ENCODE results near the gene SLC25A24.

The SLC25A24 gene

DNA sequence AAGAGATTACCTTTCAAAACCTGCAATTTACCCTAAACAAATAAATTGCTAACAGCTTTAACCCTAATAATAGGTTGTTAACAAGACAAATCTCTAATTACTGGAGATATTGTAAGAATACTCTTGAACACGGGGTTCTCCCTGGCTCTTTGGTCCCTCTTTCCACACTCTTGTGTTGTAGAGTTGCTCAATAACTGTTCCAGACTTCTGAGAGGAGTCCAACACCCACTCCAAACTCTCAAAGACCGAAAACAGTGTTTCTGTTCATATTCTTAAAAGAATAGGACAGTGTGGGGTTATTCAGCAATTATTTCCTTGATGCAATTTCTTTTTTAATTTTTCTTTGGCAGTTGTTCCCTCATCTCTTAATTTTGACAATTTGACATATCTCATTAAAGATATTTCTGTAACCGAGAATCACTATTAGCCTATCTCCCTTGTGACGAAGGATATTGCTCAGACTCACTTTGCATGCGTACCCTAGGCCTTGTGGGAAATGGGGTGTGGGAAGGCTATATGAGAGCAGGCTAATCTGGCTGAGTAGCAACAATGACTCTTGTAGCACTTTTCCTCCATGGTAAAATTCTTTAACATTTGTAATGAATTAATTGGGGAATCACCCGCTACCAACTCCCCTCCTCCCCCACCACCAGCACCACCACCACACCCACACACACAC lies 90.7 kb downstream of the SLC25A24 start:
- in situ Hi-C loops (cut with MboI; ENCODE audit: low sequenced_read_pairs): no loop called here

GRCh38 chr1:108108119-108108518 lies 92.0 kb downstream of the SLC25A24 start:
- in situ Hi-C loops (cut with MboI; ENCODE audit: low sequenced_read_pairs): no loop called here

- in situ Hi-C loops (cut with MboI; ENCODE audit: low sequenced_read_pairs): no loop called here
These were observed 92.5 kb downstream of the SLC25A24 start for GRCh38 chr1:108107658-108108057.

- in situ Hi-C loops (cut with MboI; ENCODE audit: low sequenced_read_pairs): no loop called here
These were observed 93.4 kb downstream of the SLC25A24 start for GRCh38 chr1:108106775-108107174.

- in situ Hi-C loops (cut with MboI; ENCODE audit: low sequenced_read_pairs): no loop called here
These were observed 100.0 kb downstream of the SLC25A24 start for GRCh38 chr1:108100148-108100547.

GRCh38 chr1:108097018-108097417 lies 103.1 kb downstream of the SLC25A24 start:
- in situ Hi-C loops (cut with MboI; ENCODE audit: low sequenced_read_pairs): no loop called here

DNA sequence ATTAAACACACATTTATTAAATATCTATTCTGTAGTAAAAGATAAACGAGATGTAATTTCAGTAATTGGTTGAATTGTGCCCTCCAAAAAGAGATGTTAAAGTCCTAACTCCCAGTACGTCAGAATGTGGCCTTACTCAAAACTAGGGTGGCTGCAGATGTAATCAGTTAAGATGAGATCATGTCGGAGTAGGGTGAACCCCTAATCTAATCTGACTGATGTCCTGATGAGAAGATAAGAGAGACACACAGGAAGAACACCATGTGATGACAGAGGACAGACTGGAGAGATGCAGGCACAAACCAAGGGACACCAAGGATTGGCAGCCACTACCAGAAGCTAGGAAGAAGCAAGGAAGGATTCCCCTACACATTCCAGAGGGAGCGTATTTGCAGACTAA lies 104.1 kb downstream of the SLC25A24 start:
- in situ Hi-C loops (cut with MboI; ENCODE audit: low sequenced_read_pairs): no loop called here

DNA sequence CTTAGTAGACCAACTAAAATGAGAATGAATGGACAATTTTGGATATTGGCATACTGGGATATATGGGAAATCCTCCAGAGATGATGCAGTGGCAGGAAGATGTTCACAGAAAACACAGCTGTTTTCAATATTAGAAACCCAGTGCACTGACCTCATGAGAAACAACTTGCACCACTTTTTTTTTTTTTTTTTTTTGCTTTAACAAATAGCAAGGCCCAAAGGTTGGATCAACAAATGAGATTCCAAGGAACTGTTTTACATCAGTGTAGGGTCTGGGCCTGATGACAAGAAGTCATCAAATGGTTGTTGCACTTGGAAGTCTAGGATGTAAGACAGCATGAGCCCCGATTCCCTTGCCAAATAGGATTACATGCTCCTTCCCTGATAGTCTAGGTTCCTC lies 110.7 kb downstream of the SLC25A24 start:
- in situ Hi-C loops (cut with MboI; ENCODE audit: low sequenced_read_pairs): no loop called here

DNA sequence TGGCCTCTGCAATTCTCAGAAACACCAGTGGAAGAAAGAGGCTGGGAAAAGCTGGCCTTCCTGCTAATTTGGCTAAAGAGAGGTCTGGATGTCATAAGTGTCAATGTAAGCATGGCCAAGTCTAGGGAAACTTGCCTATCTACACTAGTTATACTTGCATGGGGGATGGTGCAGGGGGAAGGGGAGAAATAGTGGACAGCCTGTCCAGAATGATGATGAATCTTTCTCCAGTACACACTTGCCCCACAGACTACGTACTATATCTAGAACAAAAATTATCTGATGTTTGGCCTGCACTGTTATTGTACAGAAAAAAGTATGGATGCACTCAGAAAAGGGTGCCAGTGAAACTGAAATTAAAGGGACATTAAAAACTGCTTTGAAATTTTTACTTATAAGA lies 114.5 kb downstream of the SLC25A24 start:
- in situ Hi-C loops (cut with MboI; ENCODE audit: low sequenced_read_pairs): no loop called here

DNA sequence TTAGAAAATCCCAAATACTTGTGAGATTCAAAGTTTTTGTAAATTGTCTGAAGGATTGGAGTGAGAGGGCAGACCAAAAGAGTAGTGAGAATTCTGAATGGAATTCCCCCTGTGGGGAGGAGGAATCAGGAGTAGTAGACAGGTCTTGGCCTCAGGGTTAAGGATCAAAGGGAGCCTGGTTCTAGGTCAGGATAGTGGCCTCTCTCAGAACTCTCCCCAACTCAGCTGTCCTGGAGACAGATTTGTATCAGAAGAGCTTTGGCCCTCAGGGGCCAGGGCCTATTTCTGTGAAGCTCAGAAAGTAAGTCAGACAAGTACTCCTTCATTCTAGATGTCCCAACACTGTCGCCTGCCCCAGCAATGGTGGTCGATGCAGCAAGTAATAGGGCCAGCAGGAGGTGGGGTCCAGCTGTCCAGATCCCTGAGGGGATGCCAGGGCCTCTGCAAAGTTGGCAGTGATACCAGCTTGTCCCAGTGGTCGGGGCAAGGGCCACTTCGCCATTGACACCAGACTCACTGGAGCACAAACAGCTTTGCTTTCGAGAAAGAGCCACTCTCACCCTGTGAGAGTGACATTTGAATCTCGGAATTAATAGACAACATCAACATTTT lies 115.2 kb downstream of the SLC25A24 start:
- in situ Hi-C loops (cut with MboI; ENCODE audit: low sequenced_read_pairs): no loop called here

Measured in HL-60/S4 treated with retinoic acid at 250 ng/mL for 4 days and 3 days (cell line).